Stimulated activated CD8-positive, alpha-beta memory T cell treated with anti-CD3 and anti-CD28 coated beads, Interleukin-2, amount 100 ng/mL, for 1 hour (primary cell): ENCODE results near the gene HIF1AN.

Source experiments
- DNase-seq, 2 donors: peaks; one replicate each; pipeline ENCODE4 v3.0.0-alpha.2; 2020; ENCODE audit warnings: low read depth in 2 of 2

Gene HIF1AN

GRCh38 chr10:100522107-100522801 is 13.5 kb upstream of the HIF1AN start:
- DNase-seq: no peak

GRCh38 chr10:100522945-100523344 is 12.8 kb upstream of the HIF1AN start:
- no peak for DNase-seq

GRCh38 chr10:100524206-100524605 is 11.5 kb upstream of the HIF1AN start:
- DNase-seq: no peak

GRCh38 chr10:100524638-100525037 is 11.1 kb upstream of the HIF1AN start:
- no peak for DNase-seq

- no peak for DNase-seq
Observed at GRCh38 chr10:100528123-100528886, 7.4 kb upstream of the HIF1AN start.

- no peak for DNase-seq
Observed at GRCh38 chr10:100528921-100529474, 6.7 kb upstream of the HIF1AN start.

GRCh38 chr10:100529475-100530298 is 6.1 kb upstream of the HIF1AN start, which contains the start of gene NDUFB8:
Gene NDUFB8 (minus strand): TSS chr10:100529871. CDS start chr10:100529851, 20 bp downstream.
- DNase-seq: peak; percentile 72 to 78

GRCh38 chr10:100531761-100532160 is 4.0 kb upstream of the HIF1AN start:
- DNase-seq: no peak

GRCh38 chr10:100534726-100535125 is 1.0 kb upstream of the HIF1AN start:
- DNase-seq: no peak

- DNase-seq: no peak
Observed at GRCh38 chr10:100535338-100535714, 417 bp upstream of the HIF1AN start.

GRCh38 chr10:100537475-100537874 is 1.7 kb downstream of the HIF1AN start:
- DNase-seq: no peak

GRCh38 chr10:100544950-100545349 is 9.2 kb downstream of the HIF1AN start:
- DNase-seq: no peak

- no peak for DNase-seq
Observed at GRCh38 chr10:100551196-100551595, 15.5 kb downstream of the HIF1AN start.

- DNase-seq: no peak
Observed at GRCh38 chr10:100551738-100552137, 16.0 kb downstream of the HIF1AN start.

GRCh38 chr10:100553929-100554328 is 18.2 kb downstream of the HIF1AN start:
- DNase-seq: no peak

- DNase-seq: no peak
Observed at GRCh38 chr10:100554902-100555301, 19.2 kb downstream of the HIF1AN start.

- DNase-seq: no peak
Observed at GRCh38 chr10:100560248-100560647, 24.5 kb downstream of the HIF1AN start.

- no peak for DNase-seq
Observed at GRCh38 chr10:100561005-100561404, 25.3 kb downstream of the HIF1AN start.

GRCh38 chr10:100562008-100562672 is 26.4 kb downstream of the HIF1AN start:
- DNase-seq: peak; percentile 36 to 49

GRCh38 chr10:100565206-100565985 is 29.7 kb downstream of the HIF1AN start:
- DNase-seq: no peak

GRCh38 chr10:100566561-100566960 is 30.8 kb downstream of the HIF1AN start:
- no peak for DNase-seq
